Breast epithelium (tissue), 3 donors: ENCODE data around the gene DBT.

Experiments used
- POLR2A ChIP-seq: fragments of 450-650 bp; IDR thresholded peaks from one replicate; pipeline ENCODE4 v1.6.1; 2016; ENCODE audit warnings: antibody characterized with exemption, mild to moderate bottlenecking, moderate library complexity
- POLR2AphosphoS5 ChIP-seq, 3 donors: sonication (generic); formaldehyde crosslinking; IDR thresholded peaks; one replicate each; pipeline ENCODE4 v1.6.1; 2017; ENCODE audit warnings: antibody characterized with exemption in 3 of 3
- TF ChIP-seq, protein P1 (sequence below), 3 donors: fragments of 450-650 bp; IDR thresholded peaks; one replicate each; pipeline ENCODE4 v1.5.1; 2016 to 2017; ENCODE audit warnings: antibody characterized with exemption in 3 of 3, mild to moderate bottlenecking in 3 of 3, moderate library complexity in 3 of 3

DNA sequence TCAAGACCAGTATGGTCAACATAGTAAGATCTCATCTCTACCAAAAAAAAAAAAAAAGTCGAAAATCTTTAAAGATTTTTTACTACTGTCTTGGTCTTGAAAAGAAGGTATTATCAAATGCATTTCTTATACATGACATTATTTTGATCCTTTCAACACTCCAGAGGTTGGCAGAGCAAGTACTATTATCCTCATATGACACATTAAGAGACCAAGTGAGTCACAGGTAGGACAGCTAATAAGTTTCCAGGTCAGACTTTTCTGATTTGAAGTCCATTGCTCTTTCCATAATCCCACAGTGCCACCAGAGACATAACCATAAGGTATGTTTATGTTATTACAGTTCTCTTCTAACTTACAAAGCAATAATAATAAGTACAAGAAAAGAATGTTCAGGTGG lies 15.2 kb downstream of the DBT start:
- no peak for TF ChIP-seq POLR2A
- TF ChIP-seq, protein P1, sequence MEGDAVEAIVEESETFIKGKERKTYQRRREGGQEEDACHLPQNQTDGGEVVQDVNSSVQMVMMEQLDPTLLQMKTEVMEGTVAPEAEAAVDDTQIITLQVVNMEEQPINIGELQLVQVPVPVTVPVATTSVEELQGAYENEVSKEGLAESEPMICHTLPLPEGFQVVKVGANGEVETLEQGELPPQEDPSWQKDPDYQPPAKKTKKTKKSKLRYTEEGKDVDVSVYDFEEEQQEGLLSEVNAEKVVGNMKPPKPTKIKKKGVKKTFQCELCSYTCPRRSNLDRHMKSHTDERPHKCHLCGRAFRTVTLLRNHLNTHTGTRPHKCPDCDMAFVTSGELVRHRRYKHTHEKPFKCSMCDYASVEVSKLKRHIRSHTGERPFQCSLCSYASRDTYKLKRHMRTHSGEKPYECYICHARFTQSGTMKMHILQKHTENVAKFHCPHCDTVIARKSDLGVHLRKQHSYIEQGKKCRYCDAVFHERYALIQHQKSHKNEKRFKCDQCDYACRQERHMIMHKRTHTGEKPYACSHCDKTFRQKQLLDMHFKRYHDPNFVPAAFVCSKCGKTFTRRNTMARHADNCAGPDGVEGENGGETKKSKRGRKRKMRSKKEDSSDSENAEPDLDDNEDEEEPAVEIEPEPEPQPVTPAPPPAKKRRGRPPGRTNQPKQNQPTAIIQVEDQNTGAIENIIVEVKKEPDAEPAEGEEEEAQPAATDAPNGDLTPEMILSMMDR (IDR thresholded peaks at IDR 0.05) = no peak
- no peak for TF ChIP-seq POLR2AphosphoS5 (IDR thresholded peaks at IDR 0.05)
